WTC11 (cell line): Measurements from ENCODE around the gene USP26.

Source experiments
- ATF3 ChIP-seq: sonication (generic); formaldehyde crosslinking; conservative IDR thresholded peaks from 2 replicates; pipeline ENCODE4 v1.8.1; 2022; ENCODE audit warnings: mild to moderate bottlenecking, missing genetic modification reagents
- CTCF ChIP-seq: fragments of 200-600 bp; IDR thresholded peaks from 2 replicates; pipeline ENCODE4 v1.8.0; 2022; ENCODE audit warnings: antibody characterized with exemption
- E2F1 ChIP-seq: sonication (generic); formaldehyde crosslinking; IDR thresholded peaks from 2 replicates; pipeline ENCODE4 v1.8.0; 2022; ENCODE audit warnings: mild to moderate bottlenecking, missing genetic modification reagents
- FOXJ3 ChIP-seq: sonication (generic); formaldehyde crosslinking; IDR thresholded peaks from 2 replicates; pipeline ENCODE4 v1.9.0; 2021; ENCODE audit warnings: missing genetic modification reagents, mild to moderate bottlenecking, borderline replicate concordance
- GABPB1 ChIP-seq: sonication (generic); formaldehyde crosslinking; IDR thresholded peaks from 2 replicates; pipeline ENCODE4 v1.8.1; 2023; ENCODE audit warnings: mild to moderate bottlenecking, missing genetic modification reagents
- JUN ChIP-seq: sonication (generic); formaldehyde crosslinking; IDR thresholded peaks from 2 replicates; pipeline ENCODE4 v1.8.0; 2023; ENCODE audit warnings: mild to moderate bottlenecking, missing genetic modification reagents
- MAX ChIP-seq: sonication (generic); formaldehyde crosslinking; IDR thresholded peaks from 2 replicates; pipeline ENCODE4 v1.8.0; 2022; ENCODE audit warnings: mild to moderate bottlenecking, missing genetic modification reagents
- NFYB ChIP-seq: sonication (generic); formaldehyde crosslinking; conservative IDR thresholded peaks from 2 replicates; pipeline ENCODE4 v1.8.0; 2022; ENCODE audit warnings: low read depth, missing genetic modification reagents
- NR1H2 ChIP-seq: sonication (generic); formaldehyde crosslinking; IDR thresholded peaks from 2 replicates; pipeline ENCODE4 v1.9.0; 2021; ENCODE audit warnings: mild to moderate bottlenecking, moderate library complexity, missing genetic modification reagents
- SMAD4 ChIP-seq: sonication (generic); formaldehyde crosslinking; IDR thresholded peaks from 2 replicates; pipeline ENCODE4 v1.8.0; 2022; ENCODE audit warnings: mild to moderate bottlenecking, missing genetic modification reagents
- TCF7 ChIP-seq: sonication (generic); formaldehyde crosslinking; IDR thresholded peaks from 2 replicates; pipeline ENCODE4 v1.8.0; 2022; ENCODE audit warnings: mild to moderate bottlenecking, low read depth, missing genetic modification reagents, moderate library complexity
- ZNF232 ChIP-seq: sonication (generic); formaldehyde crosslinking; IDR thresholded peaks from 2 replicates; pipeline ENCODE4 v1.8.0; 2022; ENCODE audit warnings: mild to moderate bottlenecking, missing genetic modification reagents
- ZNF512 ChIP-seq: sonication (generic); formaldehyde crosslinking; IDR thresholded peaks from 2 replicates; pipeline ENCODE4 v1.8.1; 2022; ENCODE audit warnings: missing genetic modification reagents, borderline replicate concordance

- no peak for TF ChIP-seq GABPB1 (CRISPR knock-in tag)
- no peak for TF ChIP-seq CTCF
- no peak for TF ChIP-seq ATF3 (CRISPR knock-in tag)
- TF ChIP-seq NR1H2 (CRISPR knock-in tag) = no peak
- no peak for TF ChIP-seq ZNF232 (CRISPR knock-in tag)
- TF ChIP-seq SMAD4 (CRISPR knock-in tag) = no peak
- TF ChIP-seq JUN (CRISPR knock-in tag) = no peak
- TF ChIP-seq NFYB (CRISPR knock-in tag) = no peak
- TF ChIP-seq MAX (CRISPR knock-in tag) = no peak
- no peak for TF ChIP-seq E2F1
- TF ChIP-seq TCF7 (CRISPR knock-in tag) = no peak
- no peak for TF ChIP-seq ZNF512
- no peak for TF ChIP-seq FOXJ3 (CRISPR knock-in tag)
These were observed 50.9 kb downstream of the USP26 start for GRCh38 chrX:133045986-133046385.
